HepG2 (cell line): ENCODE data around the gene ZFYVE28. TPM values are rescaled to one million over a fixed set of nuclear protein-coding genes. Genes with fewer than 3 reads are reported as not detected.

Source experiments
- ZNF616 ChIP-seq: sonication (generic); formaldehyde crosslinking; IDR thresholded peaks from 2 replicates; pipeline ENCODE4 v1.5.0; 2020; ENCODE audit warnings: low read depth, mild to moderate bottlenecking, missing genetic modification reagents
- polyA plus RNA-seq, 8 experiments: library from polyadenylated mRNA; depleted of rRNA in 3 of 8; stranded (reverse) in 7 of 8; unstranded in 1 of 8; fragments of >200 nt; fragmentation: Illumina TruSeq in 4 of 8; extraction: Trizol in 4 of 8; gene quantifications; 2 replicates each; pipeline versions ENCODE4 v1.2.1 to v1.2.3, GENCODE V29; 2011 to 2016; ENCODE audit warnings: low read depth in 4 of 8, missing spikeins in 1 of 8, mixed read lengths in 1 of 8; ENCODE audit not compliant: insufficient read depth in 1 of 8
- total RNA-seq, 5 experiments: library from RNA; depleted of rRNA; stranded (reverse); fragments of >200 nt; fragmentation: Illumina TruSeq; extraction: Trizol; gene quantifications; 2 replicates each; pipeline ENCODE4 v1.2.3, GENCODE V29; 2016; ENCODE audit warnings: low read depth in 1 of 5
- TF ChIP-seq, protein P1 (sequence below): sonication (generic); formaldehyde crosslinking; IDR thresholded peaks from 2 replicates; pipeline ENCODE4 v1.5.0; 2020; ENCODE audit warnings: mild to moderate bottlenecking, missing genetic modification reagents, borderline replicate concordance

ZFYVE28 gene
- total and polyA plus RNA-seq, 2 of the 13 experiments (the other 11 are each of a cell fraction or from before 2014, with no cell fraction given) = 0.12 to 0.22 TPM

DNA sequence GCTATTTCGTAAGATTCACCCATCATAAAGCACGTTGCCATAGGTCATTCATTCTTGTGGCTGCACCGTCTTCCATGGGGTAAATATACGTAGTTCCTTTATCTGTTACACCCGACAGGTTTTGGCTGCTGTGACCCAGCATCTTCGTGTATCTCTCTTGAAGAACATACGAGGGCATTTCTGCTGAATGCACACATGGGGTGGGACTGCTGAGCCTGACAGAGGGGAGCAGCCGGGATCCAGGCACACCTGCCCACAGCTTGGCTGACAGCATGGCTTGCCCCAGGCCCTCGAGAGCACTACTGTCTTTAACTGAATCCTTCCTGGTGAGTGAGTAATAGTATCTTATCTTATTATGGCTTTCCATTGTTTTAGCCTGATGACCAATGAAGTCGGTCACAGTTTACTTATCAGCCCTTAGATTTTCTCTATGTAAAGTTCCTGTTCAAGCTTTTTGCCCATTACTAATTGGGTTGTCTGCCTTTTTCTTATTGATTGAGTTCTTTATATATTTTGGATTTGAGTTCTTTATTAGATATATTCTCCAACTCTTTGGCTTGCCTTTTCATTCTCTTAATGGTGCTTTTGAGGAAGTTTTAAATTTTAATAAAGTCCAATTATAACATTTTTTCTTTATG, 111.6 kb downstream of the ZFYVE28 start (continued):
- TF ChIP-seq ZNF616 (CRISPR knock-in tag) = no peak
- TF ChIP-seq, protein P1, sequence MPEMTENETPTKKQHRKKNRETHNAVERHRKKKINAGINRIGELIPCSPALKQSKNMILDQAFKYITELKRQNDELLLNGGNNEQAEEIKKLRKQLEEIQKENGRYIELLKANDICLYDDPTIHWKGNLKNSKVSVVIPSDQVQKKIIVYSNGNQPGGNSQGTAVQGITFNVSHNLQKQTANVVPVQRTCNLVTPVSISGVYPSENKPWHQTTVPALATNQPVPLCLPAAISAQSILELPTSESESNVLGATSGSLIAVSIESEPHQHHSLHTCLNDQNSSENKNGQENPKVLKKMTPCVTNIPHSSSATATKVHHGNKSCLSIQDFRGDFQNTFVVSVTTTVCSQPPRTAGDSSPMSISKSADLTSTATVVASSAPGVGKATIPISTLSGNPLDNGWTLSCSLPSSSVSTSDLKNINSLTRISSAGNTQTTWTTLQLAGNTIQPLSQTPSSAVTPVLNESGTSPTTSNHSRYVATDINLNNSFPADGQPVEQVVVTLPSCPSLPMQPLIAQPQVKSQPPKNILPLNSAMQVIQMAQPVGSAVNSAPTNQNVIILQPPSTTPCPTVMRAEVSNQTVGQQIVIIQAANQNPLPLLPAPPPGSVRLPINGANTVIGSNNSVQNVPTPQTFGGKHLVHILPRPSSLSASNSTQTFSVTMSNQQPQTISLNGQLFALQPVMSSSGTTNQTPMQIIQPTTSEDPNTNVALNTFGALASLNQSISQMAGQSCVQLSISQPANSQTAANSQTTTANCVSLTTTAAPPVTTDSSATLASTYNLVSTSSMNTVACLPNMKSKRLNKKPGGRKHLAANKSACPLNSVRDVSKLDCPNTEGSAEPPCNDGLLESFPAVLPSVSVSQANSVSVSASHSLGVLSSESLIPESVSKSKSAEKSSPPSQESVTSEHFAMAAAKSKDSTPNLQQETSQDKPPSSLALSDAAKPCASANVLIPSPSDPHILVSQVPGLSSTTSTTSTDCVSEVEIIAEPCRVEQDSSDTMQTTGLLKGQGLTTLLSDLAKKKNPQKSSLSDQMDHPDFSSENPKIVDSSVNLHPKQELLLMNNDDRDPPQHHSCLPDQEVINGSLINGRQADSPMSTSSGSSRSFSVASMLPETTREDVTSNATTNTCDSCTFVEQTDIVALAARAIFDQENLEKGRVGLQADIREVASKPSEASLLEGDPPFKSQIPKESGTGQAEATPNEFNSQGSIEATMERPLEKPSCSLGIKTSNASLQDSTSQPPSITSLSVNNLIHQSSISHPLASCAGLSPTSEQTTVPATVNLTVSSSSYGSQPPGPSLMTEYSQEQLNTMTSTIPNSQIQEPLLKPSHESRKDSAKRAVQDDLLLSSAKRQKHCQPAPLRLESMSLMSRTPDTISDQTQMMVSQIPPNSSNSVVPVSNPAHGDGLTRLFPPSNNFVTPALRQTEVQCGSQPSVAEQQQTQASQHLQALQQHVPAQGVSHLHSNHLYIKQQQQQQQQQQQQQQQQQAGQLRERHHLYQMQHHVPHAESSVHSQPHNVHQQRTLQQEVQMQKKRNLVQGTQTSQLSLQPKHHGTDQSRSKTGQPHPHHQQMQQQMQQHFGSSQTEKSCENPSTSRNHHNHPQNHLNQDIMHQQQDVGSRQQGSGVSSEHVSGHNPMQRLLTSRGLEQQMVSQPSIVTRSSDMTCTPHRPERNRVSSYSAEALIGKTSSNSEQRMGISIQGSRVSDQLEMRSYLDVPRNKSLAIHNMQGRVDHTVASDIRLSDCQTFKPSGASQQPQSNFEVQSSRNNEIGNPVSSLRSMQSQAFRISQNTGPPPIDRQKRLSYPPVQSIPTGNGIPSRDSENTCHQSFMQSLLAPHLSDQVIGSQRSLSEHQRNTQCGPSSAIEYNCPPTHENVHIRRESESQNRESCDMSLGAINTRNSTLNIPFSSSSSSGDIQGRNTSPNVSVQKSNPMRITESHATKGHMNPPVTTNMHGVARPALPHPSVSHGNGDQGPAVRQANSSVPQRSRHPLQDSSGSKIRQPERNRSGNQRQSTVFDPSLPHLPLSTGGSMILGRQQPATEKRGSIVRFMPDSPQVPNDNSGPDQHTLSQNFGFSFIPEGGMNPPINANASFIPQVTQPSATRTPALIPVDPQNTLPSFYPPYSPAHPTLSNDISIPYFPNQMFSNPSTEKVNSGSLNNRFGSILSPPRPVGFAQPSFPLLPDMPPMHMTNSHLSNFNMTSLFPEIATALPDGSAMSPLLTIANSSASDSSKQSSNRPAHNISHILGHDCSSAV (CRISPR knock-in tag) = no peak
